B cell (primary cell): ENCODE data around the gene STIM1.

ENCODE experiments used
- EZH2 ChIP-seq: IDR thresholded peaks from 2 replicates; pipeline ENCODE4 v1.6.1; 2012; ENCODE audit warnings: borderline replicate concordance, low read depth, mild to moderate bottlenecking, moderate library complexity, low read length; ENCODE audit not compliant: insufficient read depth, poor library complexity, severe bottlenecking
- TF ChIP-seq, protein P1 (sequence below): fragments of 200-600 bp; IDR thresholded peaks from one replicate; pipeline ENCODE4 v1.8.0; 2022; ENCODE audit warnings: antibody characterized with exemption, mild to moderate bottlenecking

DNA sequence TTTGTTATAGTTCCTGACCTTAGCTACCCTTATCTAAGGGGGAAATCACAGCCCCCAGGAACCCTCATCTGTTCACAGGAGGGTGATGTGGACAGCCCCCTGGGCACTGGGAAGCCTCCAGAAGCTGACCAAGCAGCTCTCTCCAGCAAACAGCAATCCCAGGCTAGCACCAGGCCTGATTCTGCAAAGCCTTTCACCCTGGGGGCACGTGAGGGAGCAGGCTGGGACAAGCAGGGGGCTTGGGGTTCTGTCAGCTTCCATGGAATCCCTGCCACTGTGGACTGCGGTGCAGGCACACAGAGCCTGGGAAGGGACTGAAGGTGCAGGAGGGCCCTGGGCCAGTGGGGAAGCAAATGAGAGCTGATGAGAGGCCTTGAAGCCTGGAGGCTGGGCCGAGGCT is 45.0 kb upstream of the STIM1 start:
- TF ChIP-seq EZH2, result no peak
- TF ChIP-seq, protein P1, sequence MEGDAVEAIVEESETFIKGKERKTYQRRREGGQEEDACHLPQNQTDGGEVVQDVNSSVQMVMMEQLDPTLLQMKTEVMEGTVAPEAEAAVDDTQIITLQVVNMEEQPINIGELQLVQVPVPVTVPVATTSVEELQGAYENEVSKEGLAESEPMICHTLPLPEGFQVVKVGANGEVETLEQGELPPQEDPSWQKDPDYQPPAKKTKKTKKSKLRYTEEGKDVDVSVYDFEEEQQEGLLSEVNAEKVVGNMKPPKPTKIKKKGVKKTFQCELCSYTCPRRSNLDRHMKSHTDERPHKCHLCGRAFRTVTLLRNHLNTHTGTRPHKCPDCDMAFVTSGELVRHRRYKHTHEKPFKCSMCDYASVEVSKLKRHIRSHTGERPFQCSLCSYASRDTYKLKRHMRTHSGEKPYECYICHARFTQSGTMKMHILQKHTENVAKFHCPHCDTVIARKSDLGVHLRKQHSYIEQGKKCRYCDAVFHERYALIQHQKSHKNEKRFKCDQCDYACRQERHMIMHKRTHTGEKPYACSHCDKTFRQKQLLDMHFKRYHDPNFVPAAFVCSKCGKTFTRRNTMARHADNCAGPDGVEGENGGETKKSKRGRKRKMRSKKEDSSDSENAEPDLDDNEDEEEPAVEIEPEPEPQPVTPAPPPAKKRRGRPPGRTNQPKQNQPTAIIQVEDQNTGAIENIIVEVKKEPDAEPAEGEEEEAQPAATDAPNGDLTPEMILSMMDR, result no peak
